ENCODE results near the gene WNK4. TPM values are rescaled to one million over a fixed set of nuclear protein-coding genes. Genes with fewer than 3 reads are reported as not detected.
A peak's percentile ranks its signal among the peaks of the same experiment; 100 is the strongest.
"Not testable (repeated sequence)": the region's sequence is repeated elsewhere in the genome, so short reads cannot be mapped to it uniquely, and the experiment has no call there.

The WNK4 gene
- total RNA-seq: under 1 TPM; 0.10 to 0.15 TPM

DNA sequence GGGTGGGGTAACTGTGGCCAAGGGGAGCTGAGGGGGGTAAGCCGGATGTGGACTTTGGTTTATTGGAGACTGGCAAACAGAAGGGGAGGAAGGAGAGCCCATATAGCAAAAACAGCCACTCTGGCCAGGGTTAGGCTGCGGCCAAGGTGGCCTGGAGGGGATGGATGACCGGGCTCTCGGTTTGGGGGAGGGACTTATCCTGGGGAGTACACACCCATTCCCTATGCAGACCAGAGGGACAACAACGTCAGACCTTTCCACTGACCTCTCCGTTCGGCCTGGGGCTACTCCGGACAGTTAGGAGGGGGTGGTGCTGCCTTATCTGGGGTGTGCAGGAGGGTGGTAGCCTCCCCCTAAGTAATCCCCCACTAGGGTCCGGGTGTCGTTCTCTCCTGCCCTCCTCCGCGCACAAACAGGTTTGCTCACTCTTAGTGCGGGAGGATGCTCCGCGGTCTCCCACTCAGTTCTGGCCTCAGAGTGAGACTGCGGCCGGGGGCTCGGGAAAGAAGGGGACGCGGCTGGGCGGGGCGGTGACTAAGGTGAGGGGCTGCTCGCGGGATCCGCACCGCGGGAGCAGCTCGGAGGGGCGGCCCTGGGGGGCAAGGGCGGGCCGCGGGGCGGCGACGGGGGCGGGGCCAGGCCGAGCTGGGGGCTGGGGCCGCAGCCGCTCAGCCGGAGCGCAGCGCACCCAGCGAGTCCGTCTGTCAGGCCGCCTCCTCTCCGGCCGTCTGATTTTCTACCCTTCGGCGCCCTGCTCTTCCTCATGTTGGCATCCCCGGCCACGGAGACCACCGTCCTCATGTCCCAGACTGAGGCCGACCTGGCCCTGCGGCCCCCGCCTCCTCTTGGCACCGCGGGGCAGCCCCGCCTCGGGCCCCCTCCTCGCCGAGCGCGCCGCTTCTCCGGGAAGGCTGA is at the start of gene WNK4:
Gene WNK4 (plus strand): TSS at position 675 of the 915 bp plus-strand sequence. CDS start 89 bp downstream, at position 764.
- intact Hi-C loops (cut with micrococcal nuclease): no loop called here
- CTCF ChIA-PET: interaction anchor here (4.7 kb wide), 1 partner anchor 17 kb away, joined by 18 read pairs; no protein-coding TSS in a partner anchor
- H3K9me3 Mint-ChIP-seq: no peaks in the 10 kb centered on the region

DNA sequence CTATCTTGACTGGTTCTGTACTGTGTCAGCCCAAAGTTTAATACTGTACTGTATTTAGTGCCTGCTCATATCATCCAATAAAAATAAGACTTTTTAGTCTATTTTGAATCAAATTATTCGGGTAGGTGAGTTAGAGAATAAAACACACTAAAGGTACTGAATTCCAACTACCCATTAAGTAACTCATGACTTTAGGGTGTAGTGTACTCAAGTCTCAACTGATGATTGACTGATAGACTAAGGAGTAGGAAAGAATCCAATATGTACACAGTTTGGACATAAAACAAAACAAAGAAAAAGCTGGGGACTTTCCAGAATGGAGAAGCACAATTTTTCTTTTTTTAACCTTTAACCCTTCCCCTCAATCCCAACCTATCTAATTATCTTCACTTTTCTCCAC is 39.7 kb upstream of the WNK4 start:
- Mint-ChIP-seq H3K27ac (no peak overlapping the region), H3K9me3 (no peaks in the 10 kb centered on the region), H3K36me3 (peaks cover 2% of the 10 kb centered on the region), H3K4me3 (no peak overlapping the region), H3K27me3 (no peaks in the 10 kb centered on the region), H3K4me1 (ENCODE audit: low read depth) (peaks cover 20% of the 10 kb centered on the region)
- CTCF ChIA-PET: interaction anchor here (1.2 kb wide), 1 partner anchor 23 kb away, joined by 5 read pairs; no protein-coding TSS in a partner anchor
- POLR2A ChIA-PET: no interaction called here
- intact Hi-C loops (cut with micrococcal nuclease): no loop called here
- no peak for DNase-seq

More for the DNA sequence above, at the start of gene WNK4:
- H3K36me3 Mint-ChIP-seq: peaks cover 26% of the 10 kb centered on the region
- no peak within 1 kb of the TSS for H3K4me3 Mint-ChIP-seq
- DNase-seq: no peak
- H3K4me1 Mint-ChIP-seq (ENCODE audit: low read depth): peaks cover 23% of the 10 kb centered on the region
- peaks cover 40% of the 10 kb centered on the region for H3K27me3 Mint-ChIP-seq
- POLR2A ChIA-PET: no interaction called here
- no peak within 1 kb of the TSS for H3K27ac Mint-ChIP-seq

DNA sequence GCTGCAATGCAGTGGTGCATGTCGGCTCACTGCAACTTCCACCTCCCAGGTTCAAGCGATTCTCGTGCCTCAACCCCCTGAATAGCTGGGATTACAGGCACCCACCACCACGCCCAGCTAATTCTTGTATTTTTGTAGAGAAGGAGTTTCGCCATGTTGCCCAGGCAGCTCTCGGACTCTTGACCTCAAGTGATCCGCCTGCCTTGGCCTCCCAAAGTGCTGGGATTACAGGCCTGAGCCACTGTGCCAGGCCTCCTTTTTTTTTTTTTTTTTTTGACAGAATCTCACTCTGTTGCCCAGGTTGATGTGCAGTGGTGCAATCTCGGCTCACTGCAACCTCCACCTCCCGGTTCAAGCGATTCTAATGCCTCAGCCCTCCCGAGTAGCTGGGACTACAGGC is 37.5 kb upstream of the WNK4 start:
- H3K27me3 Mint-ChIP-seq; H3K4me3 Mint-ChIP-seq; DNase-seq; H3K36me3 Mint-ChIP-seq; POLR2A ChIA-PET; H3K9me3 Mint-ChIP-seq; H3K27ac Mint-ChIP-seq; intact Hi-C loops (cut with micrococcal nuclease): not testable (repeated sequence)
- H3K4me1 Mint-ChIP-seq (ENCODE audit: low read depth): peaks cover 20% of the 10 kb centered on the region
- CTCF ChIA-PET: interaction anchor here (0.7 kb wide), 1 partner anchor 164 kb away, joined by 3 read pairs; no protein-coding TSS in a partner anchor

DNA sequence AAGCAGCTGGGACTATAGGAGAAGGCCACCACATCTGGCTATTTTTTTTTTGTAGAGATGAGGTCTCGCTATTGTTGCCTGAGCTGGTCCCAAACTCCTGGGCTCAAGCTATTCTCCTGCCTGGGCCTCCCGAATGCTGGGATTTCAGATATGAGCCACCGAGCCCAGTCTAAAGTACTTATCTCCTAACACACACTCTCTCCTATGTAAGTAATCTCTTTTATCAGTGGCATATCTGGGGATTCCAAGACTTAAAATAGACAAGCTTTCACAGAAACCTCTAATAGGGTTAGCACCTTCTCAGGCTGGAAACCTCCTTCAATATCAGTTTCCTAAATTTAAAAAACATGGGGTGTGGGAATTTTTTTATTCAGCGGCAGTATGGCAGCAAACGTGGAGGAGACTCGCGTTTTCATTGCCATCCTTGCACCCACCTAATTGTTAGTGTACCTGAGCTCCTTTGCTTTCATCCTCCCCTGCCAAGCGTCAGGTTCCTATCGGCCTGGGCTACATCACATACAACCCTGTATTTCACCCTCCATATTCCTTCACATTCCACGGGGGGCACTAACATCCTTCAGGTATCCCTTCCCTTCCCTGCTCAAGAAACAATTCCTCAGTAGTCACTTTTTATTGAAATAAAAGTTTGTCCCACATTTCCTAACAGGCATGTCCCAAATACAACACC is 36.7 kb upstream of the WNK4 start:
- Mint-ChIP-seq H3K4me1 (ENCODE audit: low read depth) (peaks cover 20% of the 10 kb centered on the region), H3K9me3 (no peaks in the 10 kb centered on the region), H3K4me3 (peak overlapping the region; percentile 95), H3K27me3 (peaks cover 3% of the 10 kb centered on the region), H3K36me3 (peaks cover 2% of the 10 kb centered on the region), H3K27ac (peak overlapping the region; percentile 94)
- intact Hi-C loops (cut with micrococcal nuclease): loop anchor here (1.0 to 2.0 kb wide), 3 partner anchors 39 to 134 kb away; partner anchors contain the start of genes RETREG3 and TUBG1
- CTCF ChIA-PET: interaction anchor here (0.7 to 1.4 kb wide), 3 partner anchors 17 to 166 kb away, joined by 3 to 4 read pairs (median 3); partner anchors contain the start of gene PSMC3IP
- DNase-seq: no peak
- POLR2A ChIA-PET: interaction anchor here (1.3 kb wide), 1 partner anchor 135 kb away, joined by 4 read pairs; the partner anchor contains the start of genes RETREG3 and TUBG1

DNA sequence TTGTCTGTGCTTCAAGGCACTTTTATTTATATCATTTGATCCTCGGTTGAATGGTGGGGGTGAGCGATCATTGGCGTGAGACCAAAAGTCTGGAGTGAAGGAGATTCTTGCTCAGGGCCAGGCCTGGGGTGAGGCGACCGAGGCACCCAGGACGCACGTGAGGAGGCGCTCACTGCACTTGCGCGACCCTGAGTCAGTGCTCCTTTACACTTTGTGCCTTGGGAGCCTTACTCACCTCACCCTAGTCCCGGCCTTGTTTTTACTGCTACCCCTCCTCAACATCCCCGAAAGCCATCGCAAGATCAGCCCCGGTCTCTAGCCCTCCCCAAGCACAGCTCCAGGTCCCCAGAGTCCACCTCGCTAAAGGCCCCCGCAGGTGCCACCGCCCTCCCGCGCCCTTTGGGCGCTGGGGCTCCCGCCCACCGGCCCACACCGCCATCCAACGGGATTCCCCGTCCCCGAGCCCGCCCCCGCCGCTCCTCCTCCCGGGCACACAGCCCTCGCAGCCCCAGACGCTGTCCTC is 36.1 kb upstream of the WNK4 start:
- Mint-ChIP-seq H3K9me3 (no peaks in the 10 kb centered on the region), H3K4me3 (peak overlapping the region; percentile 95), H3K36me3 (peaks cover 2% of the 10 kb centered on the region), H3K27me3 (peaks cover 7% of the 10 kb centered on the region), H3K27ac (peak overlapping the region; percentile 94), H3K4me1 (ENCODE audit: low read depth) (peaks cover 20% of the 10 kb centered on the region)
- intact Hi-C loops (cut with micrococcal nuclease): loop anchor here (1.0 to 2.0 kb wide), 3 partner anchors 40 to 135 kb away; partner anchors contain the start of genes RETREG3 and TUBG1
- CTCF ChIA-PET: interaction anchor here (1.0 to 1.4 kb wide), 2 partner anchors 19 to 166 kb away, joined by 3 to 4 read pairs; partner anchors contain the start of gene PSMC3IP
- POLR2A ChIA-PET: interaction anchor here (1.3 kb wide), 1 partner anchor 135 kb away, joined by 4 read pairs; the partner anchor contains the start of genes RETREG3 and TUBG1
- peak; percentile 82 for DNase-seq

DNA sequence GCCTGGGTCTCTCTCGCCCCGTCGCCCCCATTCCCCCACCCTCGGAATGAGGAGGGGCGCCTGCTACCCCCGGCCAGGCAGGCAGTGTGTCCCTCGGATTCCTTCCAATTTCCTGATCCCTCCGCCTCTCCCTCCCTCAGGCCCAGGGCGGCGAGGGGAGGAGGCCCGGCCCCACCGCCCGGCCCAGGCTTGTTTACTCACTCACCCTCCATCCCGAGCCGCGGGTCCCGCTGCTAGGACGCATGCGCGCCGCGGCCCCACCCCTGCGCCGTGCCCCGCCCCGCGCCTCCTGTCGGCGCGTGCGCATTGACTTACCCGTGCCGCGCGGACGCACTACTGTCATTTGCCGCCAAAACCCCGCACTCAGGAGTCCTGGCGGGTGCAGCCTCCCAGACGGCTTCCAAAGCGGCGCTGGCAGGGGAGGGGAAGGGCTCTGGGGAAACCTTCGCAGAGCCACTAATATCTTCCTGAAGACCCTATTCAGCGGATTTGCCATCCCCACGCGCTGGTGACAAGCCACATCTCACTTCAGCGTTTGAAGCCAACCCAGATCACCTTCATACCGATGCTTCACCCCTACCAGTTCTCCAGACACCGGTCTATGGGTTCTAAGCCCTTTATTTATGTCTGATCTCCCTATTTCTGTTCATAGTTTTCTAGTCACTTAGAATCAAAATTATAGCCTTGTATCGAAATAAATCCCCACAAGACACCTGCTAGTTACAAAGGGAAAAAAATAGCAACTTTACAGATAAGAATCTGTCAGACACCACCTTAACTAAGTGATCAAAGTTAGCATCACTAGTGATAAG is 35.4 kb upstream of the WNK4 start, which contains the start of gene EZH1:
Gene EZH1 (minus strand): TSS at position 235 of the 812 bp plus-strand sequence. CDS start 16,099 bp downstream, outside the sequence.
- Mint-ChIP-seq H3K27ac (peak within 1 kb of the TSS; percentile 94), H3K4me1 (ENCODE audit: low read depth) (peaks cover 20% of the 10 kb centered on the region), H3K36me3 (peaks cover 2% of the 10 kb centered on the region), H3K27me3 (peaks cover 8% of the 10 kb centered on the region), H3K9me3 (no peaks in the 10 kb centered on the region), H3K4me3 (peak within 1 kb of the TSS; percentile 95)
- peak; percentile 95 for DNase-seq
- intact Hi-C loops (cut with micrococcal nuclease): loop anchor here (1.0 to 2.0 kb wide), 3 partner anchors 40 to 136 kb away; partner anchors contain the start of genes RETREG3 and TUBG1
- POLR2A ChIA-PET: interaction anchor here (1.3 kb wide), 1 partner anchor 136 kb away, joined by 4 read pairs; the partner anchor contains the start of genes RETREG3 and TUBG1
- CTCF ChIA-PET: interaction anchor here (1.4 kb wide), 1 partner anchor 19 kb away, joined by 4 read pairs; no protein-coding TSS in a partner anchor

DNA sequence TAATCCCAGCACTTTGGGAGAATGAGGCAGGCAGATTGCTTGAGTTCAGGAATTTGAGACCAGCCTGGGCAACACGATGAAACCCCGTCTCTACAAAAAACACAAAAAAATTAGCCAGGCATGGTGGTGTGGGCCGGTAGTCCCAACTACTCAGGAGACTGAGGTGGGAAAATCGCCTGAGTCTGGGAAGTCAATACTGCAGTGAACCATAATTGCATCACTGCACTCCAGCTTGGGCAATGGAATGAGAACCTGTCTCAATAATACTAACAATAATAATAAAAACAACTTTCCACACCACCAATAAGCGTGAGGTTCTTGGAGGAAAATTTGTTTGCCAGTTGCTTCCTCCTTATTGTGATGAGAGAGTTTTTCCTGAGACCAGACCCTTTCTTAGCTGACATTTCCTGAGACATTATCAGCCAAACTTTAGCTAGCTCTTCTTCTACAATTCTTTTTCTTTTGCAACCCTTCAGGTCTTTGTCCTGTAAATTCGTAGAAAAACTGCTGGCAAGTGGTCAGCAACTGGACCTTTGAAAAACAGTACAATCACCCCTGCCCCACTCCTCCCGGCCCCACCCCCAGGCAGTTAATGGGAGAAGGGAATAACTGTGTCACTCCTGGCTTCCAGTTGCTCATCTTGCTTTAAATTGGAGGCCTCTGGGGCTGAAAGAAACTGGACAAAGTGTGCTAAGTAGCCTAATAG is 32.1 kb upstream of the WNK4 start:
- Mint-ChIP-seq H3K4me1 (ENCODE audit: low read depth) (peaks cover 14% of the 10 kb centered on the region), H3K4me3 (no peak overlapping the region), H3K27me3 (peaks cover 11% of the 10 kb centered on the region), H3K27ac (no peak overlapping the region), H3K9me3 (no peaks in the 10 kb centered on the region), H3K36me3 (peaks cover 2% of the 10 kb centered on the region)
- intact Hi-C loops (cut with micrococcal nuclease): no loop called here
- CTCF ChIA-PET: interaction anchor here (1.6 to 7.6 kb wide), 2 partner anchors 14 to 170 kb away, joined by 4 to 41 read pairs; partner anchors contain the start of genes PSMC3IP and RAMP2
- POLR2A ChIA-PET: no interaction called here
- DNase-seq: no peak

DNA sequence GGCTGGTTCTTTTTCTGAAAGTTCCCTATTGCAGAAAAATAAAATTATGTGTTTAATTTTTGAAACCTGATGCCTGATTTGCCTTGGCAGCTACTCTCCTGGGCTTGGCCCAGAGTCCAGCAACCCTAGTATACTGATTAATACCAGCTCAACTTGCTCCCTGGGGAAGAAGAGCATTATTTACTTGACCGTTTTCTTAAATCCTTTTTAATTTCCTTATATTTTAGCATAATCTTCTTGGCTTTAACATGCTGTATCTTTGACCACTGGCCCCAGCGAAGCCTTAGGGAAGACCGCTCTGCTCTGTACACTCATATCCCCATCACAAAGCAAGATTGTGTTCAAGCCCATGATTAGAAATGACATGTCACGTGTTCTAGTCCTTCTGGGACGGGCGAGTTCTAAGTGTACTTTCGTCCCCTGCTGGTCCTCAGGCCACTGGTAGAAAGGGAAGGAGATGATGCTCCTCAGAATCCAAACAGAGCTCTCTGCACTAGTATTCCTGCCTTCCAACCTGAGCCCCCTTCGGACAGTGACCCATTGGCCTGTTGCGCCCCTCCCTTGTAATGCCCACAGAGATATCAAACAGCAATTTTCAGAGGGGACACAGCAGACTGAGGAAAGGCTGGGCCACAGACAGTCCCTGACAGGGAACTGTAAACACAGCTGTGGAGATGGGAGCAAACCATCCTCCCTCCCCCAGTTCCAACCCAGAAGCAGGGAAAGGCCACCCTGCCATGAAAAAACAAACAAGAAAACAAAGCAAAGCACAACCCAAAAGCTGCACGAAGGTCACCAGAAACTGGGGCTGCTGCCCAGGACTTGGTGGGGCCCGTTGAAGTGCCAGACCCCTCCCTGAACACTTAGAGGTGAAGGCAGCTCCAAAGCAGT is 31.3 kb upstream of the WNK4 start:
- ChIA-PET CTCF (interaction anchor here (1.6 to 7.6 kb wide), 2 partner anchors 13 to 171 kb away, joined by 4 to 41 read pairs; partner anchors contain the start of genes PSMC3IP and RAMP2), POLR2A (no interaction called here)
- Mint-ChIP-seq H3K9me3 (no peaks in the 10 kb centered on the region), H3K27me3 (peaks cover 11% of the 10 kb centered on the region), H3K4me3 (no peak overlapping the region), H3K36me3 (peaks cover 2% of the 10 kb centered on the region), H3K4me1 (ENCODE audit: low read depth) (peaks cover 7% of the 10 kb centered on the region), H3K27ac (no peak overlapping the region)
- intact Hi-C loops (cut with micrococcal nuclease): no loop called here
- DNase-seq: no peak

DNA sequence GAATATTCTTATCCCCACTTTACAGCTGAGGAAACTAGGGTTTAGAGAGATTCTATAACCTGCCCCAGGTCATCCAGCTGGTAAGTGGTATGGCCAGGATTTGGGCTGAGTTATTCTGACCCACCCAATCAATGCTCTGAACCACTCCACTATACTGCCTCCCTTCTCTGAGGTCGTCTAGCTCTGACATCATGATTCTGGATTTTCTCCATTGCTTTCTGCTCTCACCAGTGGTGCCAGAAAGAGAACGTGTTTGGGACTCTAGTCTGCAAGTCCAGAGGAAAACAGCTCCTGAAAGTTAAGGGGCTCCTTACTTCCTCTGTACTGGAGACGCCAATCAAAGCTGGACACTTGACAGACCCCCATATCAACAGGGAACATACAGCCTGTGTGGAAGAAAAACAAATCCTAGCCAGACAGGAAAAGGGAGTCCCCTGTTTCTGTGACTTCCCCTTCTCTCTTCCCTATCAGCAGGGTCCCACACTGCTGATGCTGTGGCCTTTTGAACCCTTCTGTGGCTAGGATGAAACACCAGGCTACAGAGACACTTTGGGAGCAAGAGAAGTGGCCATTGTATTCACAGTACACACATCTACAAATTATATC is 29.6 kb upstream of the WNK4 start:
- Mint-ChIP-seq H3K27me3 (peaks cover 14% of the 10 kb centered on the region), H3K27ac (no peak overlapping the region), H3K9me3 (no peaks in the 10 kb centered on the region), H3K4me3 (no peak overlapping the region), H3K4me1 (ENCODE audit: low read depth) (no peaks in the 10 kb centered on the region), H3K36me3 (no peaks in the 10 kb centered on the region)
- intact Hi-C loops (cut with micrococcal nuclease): no loop called here
- POLR2A ChIA-PET: no interaction called here
- CTCF ChIA-PET: interaction anchor here (1.7 to 7.6 kb wide), 2 partner anchors 11 to 31 kb away, joined by 5 to 41 read pairs; partner anchors contain the start of gene RAMP2
- no peak for DNase-seq

Data from activated CD4-positive, alpha-beta memory T cell treated with anti-CD3 and anti-CD28 coated beads for 36 hours (primary cell).